Measurements from ENCODE around the gene SAMD14. TPM values are rescaled to one million over a fixed set of nuclear protein-coding genes. Genes with fewer than 3 reads are reported as not detected.

Gene SAMD14
- total RNA-seq, 1 experiment from 2014 or later: 3.4 TPM

- Mint-ChIP-seq H3K9me3 (ENCODE audit: unreplicated experiment) (no peaks in the 10 kb centered on the region), H3K36me3 (ENCODE audit: insufficient read depth, unreplicated experiment) (no peaks in the 10 kb centered on the region), H3K27me3 (ENCODE audit: insufficient read depth, unreplicated experiment) (peaks cover 9% of the 10 kb centered on the region), H3K4me1 (ENCODE audit: low read depth, unreplicated experiment) (peaks cover 15% of the 10 kb centered on the region), H3K27ac (ENCODE audit: unreplicated experiment) (no peak overlapping the region), H3K4me3 (ENCODE audit: unreplicated experiment) (no peak overlapping the region)
- H3K9me3 ChIP-seq: no peaks in the 10 kb centered on the region
- ChIA-PET POLR2A (no interaction called here), CTCF (interaction anchor here (0.7 to 1.1 kb wide), 2 partner anchors 12 to 252 kb away, joined by 4 to 5 read pairs; no protein-coding TSS in a partner anchor)
- no peak for TF ChIP-seq CTCF (IDR thresholded peaks at IDR 0.05; ENCODE audit: insufficient read depth in 1 of 2, low read depth in 1 of 2, low read length in 1 of 2, severe bottlenecking in 1 of 2, unreplicated experiment in 1 of 2)
- DNase-seq: peak; percentile 53 to 82
- H3K36me3 ChIP-seq (ENCODE audit: control insufficient read depth, insufficient read depth, low read length): no peaks in the 10 kb centered on the region
- no peaks in the 10 kb centered on the region for H3K27me3 ChIP-seq (replicated peaks; ENCODE audit: control insufficient read depth, insufficient read depth, low read length)
- BruUV-seq (replicated peaks): no TSS peak
- H3K4me3 ChIP-seq (ENCODE audit: low read depth, low read length): no peak overlapping the region
- intact Hi-C loops (cut with micrococcal nuclease; ENCODE audit: unreplicated experiment): no loop called here
- H3K4me1 ChIP-seq: peaks cover 17% of the 10 kb centered on the region
These were observed 34.1 kb upstream of the SAMD14 start for GRCh38 chr17:50163843-50164696.

- no peak for TF ChIP-seq CTCF (IDR thresholded peaks at IDR 0.05; ENCODE audit: insufficient read depth in 1 of 2, low read depth in 1 of 2, low read length in 1 of 2, severe bottlenecking in 1 of 2, unreplicated experiment in 1 of 2)
- H3K9me3 Mint-ChIP-seq (ENCODE audit: unreplicated experiment): no peaks in the 10 kb centered on the region
- H3K4me3 ChIP-seq (ENCODE audit: low read depth, low read length): no peak overlapping the region
- no peak for DNase-seq
- no peaks in the 10 kb centered on the region for H3K27me3 ChIP-seq (replicated peaks; ENCODE audit: control insufficient read depth, insufficient read depth, low read length)
- no peaks in the 10 kb centered on the region for H3K9me3 ChIP-seq
- peaks cover 17% of the 10 kb centered on the region for H3K4me1 ChIP-seq
- no peak overlapping the region for H3K27ac Mint-ChIP-seq (ENCODE audit: unreplicated experiment)
- H3K4me1 Mint-ChIP-seq (ENCODE audit: low read depth, unreplicated experiment): peaks cover 13% of the 10 kb centered on the region
- no peaks in the 10 kb centered on the region for H3K36me3 Mint-ChIP-seq (ENCODE audit: insufficient read depth, unreplicated experiment)
- no peak overlapping the region for H3K4me3 Mint-ChIP-seq (ENCODE audit: unreplicated experiment)
- intact Hi-C loops (cut with micrococcal nuclease; ENCODE audit: unreplicated experiment): no loop called here
- ChIA-PET CTCF (interaction anchor here (0.9 to 2.5 kb wide), 13 partner anchors 11 to 301 kb away, joined by 3 to 33 read pairs (median 5); partner anchors contain the start of gene PPP1R9B), POLR2A (no interaction called here)
- no peaks in the 10 kb centered on the region for H3K36me3 ChIP-seq (ENCODE audit: control insufficient read depth, insufficient read depth, low read length)
- BruUV-seq (replicated peaks): no TSS peak
- H3K27me3 Mint-ChIP-seq (ENCODE audit: insufficient read depth, unreplicated experiment): peaks cover 9% of the 10 kb centered on the region
These were observed 32.7 kb upstream of the SAMD14 start for GRCh38 chr17:50162466-50163254.

- no TSS peak for BruUV-seq (replicated peaks)
- Histone ChIP-seq H3K9me3 (no peaks in the 10 kb centered on the region), H3K4me3 (ENCODE audit: low read depth, low read length) (no peak overlapping the region), H3K4me1 (peaks cover 17% of the 10 kb centered on the region), H3K27me3 (replicated peaks; ENCODE audit: control insufficient read depth, insufficient read depth, low read length) (no peaks in the 10 kb centered on the region), H3K36me3 (ENCODE audit: control insufficient read depth, insufficient read depth, low read length) (no peaks in the 10 kb centered on the region)
- ChIA-PET CTCF (interaction anchor here (0.5 to 2.5 kb wide), 16 partner anchors 10 to 300 kb away, joined by 3 to 33 read pairs (median 5); partner anchors contain the start of gene PPP1R9B), POLR2A (no interaction called here)
- peak overlapping the region; percentile 2 for H3K27ac Mint-ChIP-seq (ENCODE audit: unreplicated experiment)
- H3K4me3 Mint-ChIP-seq (ENCODE audit: unreplicated experiment): peak overlapping the region; percentile 67
- no peaks in the 10 kb centered on the region for H3K9me3 Mint-ChIP-seq (ENCODE audit: unreplicated experiment)
- intact Hi-C loops (cut with micrococcal nuclease; ENCODE audit: unreplicated experiment): loop anchor here (1.0 kb wide), 6 partner anchors 10 to 301 kb away; no protein-coding TSS in a partner anchor
- no peaks in the 10 kb centered on the region for H3K36me3 Mint-ChIP-seq (ENCODE audit: insufficient read depth, unreplicated experiment)
- TF ChIP-seq CTCF (IDR thresholded peaks at IDR 0.05; ENCODE audit: insufficient read depth in 1 of 2, low read depth in 1 of 2, low read length in 1 of 2, severe bottlenecking in 1 of 2, unreplicated experiment in 1 of 2): no peak
- no peak for DNase-seq
- peaks cover 13% of the 10 kb centered on the region for H3K4me1 Mint-ChIP-seq (ENCODE audit: low read depth, unreplicated experiment)
- H3K27me3 Mint-ChIP-seq (ENCODE audit: insufficient read depth, unreplicated experiment): peaks cover 9% of the 10 kb centered on the region
These were observed 31.9 kb upstream of the SAMD14 start for GRCh38 chr17:50161911-50162288.

Measured in Caco-2 (cell line).